ENCODE data around the gene ALDH1L2. TPM values are rescaled to one million over a fixed set of nuclear protein-coding genes. Genes with fewer than 3 reads are reported as not detected.
"Not testable (repeated sequence)": the region's sequence is repeated elsewhere in the genome, so short reads cannot be mapped to it uniquely, and the experiment has no call there.

Gene ALDH1L2
- 2.6 and 9.6 TPM in 2 replicates for total RNA-seq (2014; rRNA removed; shearing (Covaris generic))

DNA sequence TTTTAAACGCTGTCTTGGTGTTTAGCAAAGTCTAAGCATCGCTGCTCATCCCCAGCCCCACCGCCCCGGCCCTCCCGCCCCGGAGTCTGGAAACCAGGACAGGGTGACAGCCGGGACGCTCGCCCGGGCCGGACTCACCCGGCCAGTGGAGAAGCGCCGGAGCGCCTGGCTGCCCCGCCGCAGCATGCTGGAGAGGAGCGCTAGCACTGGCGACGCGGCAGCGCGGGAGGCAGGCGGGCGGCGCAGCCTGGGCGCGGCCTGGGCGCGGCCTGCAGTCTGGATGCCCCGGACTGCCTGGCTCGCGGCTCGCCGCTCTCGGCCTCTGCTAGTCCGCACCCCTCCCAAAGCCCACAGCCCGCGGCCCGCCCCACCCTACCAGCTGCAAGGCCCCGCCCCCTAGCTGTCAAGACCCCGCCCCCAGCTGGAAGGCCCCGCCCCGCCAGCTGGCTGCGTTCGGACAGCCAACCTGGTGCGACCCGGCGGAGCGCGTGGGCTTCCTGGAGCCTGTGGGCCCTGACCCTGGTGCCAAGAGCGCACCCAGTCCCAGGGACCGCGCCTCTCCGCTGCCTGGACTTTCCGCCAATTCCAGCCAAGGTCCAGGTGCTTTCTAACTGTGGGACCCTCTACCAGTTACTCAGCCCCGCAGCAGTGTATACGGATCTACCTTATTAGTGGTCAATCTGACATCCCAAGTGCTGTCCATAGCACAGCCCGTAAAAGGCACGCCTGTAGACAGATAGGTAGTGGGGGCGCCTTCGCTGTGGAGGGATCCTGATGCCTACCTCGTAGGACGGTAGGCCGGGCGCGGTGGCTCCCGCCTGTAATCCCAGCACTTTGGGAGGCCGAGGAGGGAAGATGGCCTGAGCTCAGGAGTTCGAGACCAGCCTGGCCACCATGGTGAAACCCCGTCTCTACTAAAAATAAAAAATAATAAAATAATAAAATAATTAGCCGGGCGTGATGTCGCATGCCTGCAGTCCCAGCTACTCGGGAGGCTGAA lies at the start of gene ALDH1L2:
Gene ALDH1L2, minus strand, starts transcription at position 208 of the 1,000 bp plus-strand sequence. Its CDS starts 22 bp downstream, at position 186.
- no peak for DNase-seq (ENCODE audit: low spot score)

DNA sequence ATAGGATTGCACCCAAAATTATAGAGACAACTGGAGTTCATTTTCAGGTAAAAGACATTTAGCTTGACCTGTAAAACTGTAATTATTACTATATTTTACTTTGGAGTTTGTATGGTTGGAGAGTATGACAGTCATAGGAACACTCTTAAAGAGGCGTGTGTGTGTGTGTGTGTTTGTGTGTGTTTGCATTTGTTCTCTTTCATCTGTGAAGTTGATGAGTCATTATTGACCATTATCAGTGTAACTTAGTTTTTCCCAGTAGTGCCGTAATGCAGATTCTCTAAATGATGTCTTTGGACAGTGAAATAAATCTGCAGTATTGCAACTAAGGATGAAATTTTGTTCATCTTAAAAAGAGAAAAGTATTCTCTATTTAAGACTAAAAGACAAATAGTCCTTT lies 36.3 kb upstream of the ALDH1L2 start:
- DNase-seq (ENCODE audit: low spot score): no peak

DNA sequence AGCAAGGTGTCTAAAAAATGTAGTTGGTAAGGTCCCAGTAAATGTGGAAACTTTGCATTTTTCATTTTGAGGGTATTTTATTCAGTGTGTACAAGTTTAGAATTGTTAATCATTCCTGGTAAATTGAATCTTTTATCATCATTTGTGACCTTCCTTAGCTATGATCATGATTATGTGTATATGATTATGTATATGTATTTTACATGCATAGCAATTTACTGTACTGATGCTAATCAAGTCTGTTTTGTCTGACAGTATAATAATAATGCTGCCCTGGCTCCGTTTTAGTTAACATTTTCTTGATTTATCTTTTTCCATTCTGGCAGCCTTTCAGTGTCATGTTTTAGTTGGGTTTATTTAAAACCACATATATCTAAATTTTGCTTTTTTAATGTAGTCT lies 32.7 kb upstream of the ALDH1L2 start:
- no peak for DNase-seq (ENCODE audit: low spot score)

GRCh38 chr12:105113094-105113493 lies 28.8 kb upstream of the ALDH1L2 start:
- DNase-seq (ENCODE audit: low spot score): no peak

DNA sequence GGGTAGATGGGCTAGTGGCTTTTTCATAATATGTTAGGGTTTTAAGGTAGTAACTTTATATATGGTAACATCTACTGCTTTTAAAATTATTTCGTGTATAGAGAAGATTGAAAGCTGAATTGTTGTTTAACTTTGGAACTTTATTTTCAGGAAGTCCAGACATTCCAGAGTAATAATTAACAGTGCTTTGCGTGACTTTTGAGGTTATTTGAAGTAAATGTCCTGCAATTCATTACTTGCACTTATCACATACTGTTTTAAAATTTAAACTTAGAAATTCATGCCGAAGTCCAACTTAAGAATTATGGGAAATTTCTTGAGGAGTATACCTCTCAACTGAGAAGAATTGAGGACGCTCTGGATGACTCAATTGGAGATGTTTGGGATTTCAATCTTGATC lies 26.6 kb upstream of the ALDH1L2 start:
- DNase-seq (ENCODE audit: low spot score): no peak

DNA sequence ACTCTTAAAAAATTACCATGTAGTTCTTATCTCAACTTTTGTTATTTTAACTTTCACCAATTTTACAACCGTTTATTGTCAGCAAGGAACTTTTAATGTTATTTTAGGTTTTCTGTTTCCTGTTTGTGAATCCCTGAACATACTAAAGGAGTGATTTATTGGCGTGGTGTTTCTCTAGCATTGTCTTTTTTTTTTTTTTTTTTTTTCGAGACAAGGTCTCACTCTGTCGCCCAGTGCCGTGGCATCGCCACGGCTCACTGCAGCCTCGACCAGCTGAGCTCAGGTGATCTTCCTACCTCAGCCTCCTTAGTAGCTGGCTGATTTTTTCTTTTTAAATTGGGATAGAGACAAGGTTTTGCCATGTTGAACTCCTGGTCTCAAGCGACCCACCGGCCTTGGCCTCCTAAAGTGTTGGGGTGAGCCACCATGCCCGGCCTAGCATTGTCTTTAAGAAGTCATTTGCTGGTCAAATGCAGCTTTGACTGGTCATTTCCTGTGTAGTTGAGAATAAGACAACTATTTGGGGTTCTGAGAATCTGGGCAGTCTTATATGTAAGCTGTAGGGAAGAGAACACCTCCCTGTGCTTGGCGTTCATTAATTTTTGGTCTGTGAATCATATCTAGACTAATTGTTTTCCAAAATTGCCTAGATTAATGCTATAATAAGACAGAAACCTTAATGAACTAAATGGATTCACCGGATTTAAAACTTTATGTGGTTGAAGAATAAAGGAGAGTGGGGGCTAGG lies 25.4 kb upstream of the ALDH1L2 start:
- DNase-seq (ENCODE audit: low spot score): peak; percentile 11

DNA sequence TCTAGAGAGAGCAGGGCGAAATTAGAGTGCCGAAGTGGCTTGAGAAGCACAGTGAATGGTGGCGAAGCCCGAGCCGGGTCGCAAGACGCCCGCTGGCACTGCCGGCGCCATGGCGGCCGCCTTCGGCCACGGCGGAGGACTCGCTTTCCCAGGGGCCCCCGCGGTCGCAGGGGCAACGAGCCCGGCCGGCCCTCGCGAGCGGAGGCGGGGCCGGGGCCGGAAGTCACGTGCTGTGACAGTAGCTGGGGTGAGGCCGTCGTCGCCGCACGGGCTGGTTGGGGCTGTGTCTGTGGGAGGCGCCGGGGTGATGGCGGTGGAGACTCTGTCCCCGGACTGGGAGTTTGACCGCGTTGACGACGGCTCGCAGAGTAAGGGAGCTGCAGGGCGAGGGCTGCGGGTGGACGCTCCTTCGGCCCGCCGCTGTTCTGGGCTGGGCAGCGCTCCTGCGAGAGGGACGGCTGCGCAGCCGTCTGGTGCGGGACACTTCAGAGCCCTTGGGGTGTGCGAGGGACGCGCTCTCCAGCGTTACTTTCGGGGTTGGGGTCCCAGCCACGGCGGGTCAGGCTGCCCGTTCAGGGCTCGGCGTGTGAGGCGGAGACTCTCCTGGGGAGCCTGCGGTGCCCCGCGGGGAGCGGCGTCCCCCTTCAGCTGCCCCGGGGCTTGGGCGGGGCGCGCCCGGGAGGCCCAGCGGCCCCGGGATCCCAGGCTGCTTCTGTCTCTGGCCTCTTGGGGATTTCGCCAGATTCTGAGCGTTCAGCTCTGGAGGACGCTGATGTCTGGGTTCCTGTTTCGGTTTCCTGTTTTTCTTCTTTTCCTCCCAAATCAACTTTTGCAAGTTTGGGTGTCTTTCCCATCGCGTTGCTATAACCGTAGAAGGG lies 23.5 kb upstream of the ALDH1L2 start, which contains the start of gene WASHC4:
Gene WASHC4, plus strand, starts transcription at position 238 of the 878 bp plus-strand sequence. Its CDS starts 70 bp downstream, at position 308.
- DNase-seq (ENCODE audit: low spot score): peak; percentile 88

- no peak for DNase-seq (ENCODE audit: low spot score)
Observed at GRCh38 chr12:105107171-105107493, 22.9 kb upstream of the ALDH1L2 start.

GRCh38 chr12:105106621-105107020 lies 22.4 kb upstream of the ALDH1L2 start:
- DNase-seq (ENCODE audit: low spot score): no peak

- no peak for DNase-seq (ENCODE audit: low spot score)
Observed at GRCh38 chr12:105104762-105105161, 20.5 kb upstream of the ALDH1L2 start.

DNA sequence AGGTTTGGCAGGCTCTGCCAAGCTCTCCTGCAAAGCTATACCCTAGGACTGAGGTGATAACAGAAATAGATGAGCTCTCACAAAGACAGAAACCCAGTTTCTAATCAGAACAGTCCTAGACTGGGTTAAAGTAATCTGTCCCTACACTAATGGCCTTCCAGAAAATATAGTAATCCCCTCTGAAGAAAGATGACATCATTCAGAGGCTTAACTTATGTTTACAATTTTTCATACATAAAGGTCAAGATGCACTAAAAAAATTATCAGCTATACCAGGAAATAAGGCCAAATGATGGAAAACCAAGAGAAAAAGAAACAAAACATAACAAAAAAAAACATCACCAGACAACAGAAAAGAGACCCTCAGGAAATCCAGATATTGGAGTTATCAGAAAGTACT lies 18.4 kb upstream of the ALDH1L2 start:
- DNase-seq (ENCODE audit: low spot score): no peak

- no peak for DNase-seq (ENCODE audit: low spot score)
Observed at GRCh38 chr12:105100998-105101397, 16.7 kb upstream of the ALDH1L2 start.

GRCh38 chr12:105100207-105100985 lies 16.1 kb upstream of the ALDH1L2 start:
- DNase-seq (ENCODE audit: low spot score): peak; percentile 59

GRCh38 chr12:105099356-105099755 lies 15.1 kb upstream of the ALDH1L2 start:
- no peak for DNase-seq (ENCODE audit: low spot score)

DNA sequence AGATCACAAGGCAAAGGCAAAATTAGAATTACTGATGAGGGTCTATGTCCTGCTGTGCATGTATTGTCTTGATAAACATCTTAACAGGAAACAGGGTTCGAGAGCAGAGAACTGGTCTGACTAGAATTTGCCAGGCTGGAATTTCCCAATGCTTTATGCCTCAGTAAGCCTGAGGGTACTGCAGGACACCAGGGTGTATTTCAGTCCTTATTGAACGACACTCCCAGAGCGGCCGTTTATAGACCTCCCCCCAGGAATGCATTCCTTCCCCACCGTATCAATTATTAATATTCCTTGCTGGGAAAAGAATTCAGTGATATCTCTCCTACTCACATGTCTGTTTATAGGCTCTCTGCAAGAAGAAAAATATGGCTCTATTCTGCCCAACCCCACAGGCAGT lies 11.1 kb upstream of the ALDH1L2 start:
- not testable (repeated sequence) for DNase-seq (ENCODE audit: low spot score)

- no peak for DNase-seq (ENCODE audit: low spot score)
Observed at GRCh38 chr12:105092336-105092735, 8.1 kb upstream of the ALDH1L2 start.

DNA sequence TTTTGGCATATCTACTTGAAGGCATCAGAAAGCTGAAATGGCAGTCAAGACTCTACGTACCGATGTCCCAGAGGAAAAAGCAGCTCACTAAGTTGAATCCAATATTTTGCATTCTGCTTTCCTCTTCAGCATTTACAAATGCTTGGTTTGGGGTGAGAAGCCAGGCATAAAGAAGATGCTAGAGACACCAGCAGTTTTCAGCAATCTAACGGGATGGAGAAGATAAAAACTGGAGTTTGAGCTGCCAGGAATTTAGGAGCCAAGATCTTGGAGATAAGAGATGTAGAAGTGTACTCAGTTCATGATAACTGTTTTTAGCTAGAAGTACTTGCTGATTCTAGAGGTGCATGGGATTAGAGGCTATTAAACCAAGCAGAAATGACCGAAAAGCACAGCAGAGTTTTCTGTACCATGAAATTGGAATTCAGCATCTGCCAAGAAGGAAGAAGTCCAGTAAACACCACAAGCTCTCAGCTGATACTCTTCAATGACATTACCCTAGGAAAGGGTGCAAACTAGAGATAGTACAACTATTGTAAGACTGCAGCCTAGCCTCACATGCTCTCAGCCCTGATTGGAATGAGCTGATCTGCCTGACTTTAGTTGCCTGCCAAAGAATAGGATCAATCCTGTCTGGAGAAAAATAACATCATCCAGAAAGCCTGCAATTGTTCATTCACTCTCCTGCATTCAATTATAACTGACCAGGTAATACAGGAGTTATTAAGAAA lies 7.4 kb upstream of the ALDH1L2 start:
- no peak for DNase-seq (ENCODE audit: low spot score)

DNA sequence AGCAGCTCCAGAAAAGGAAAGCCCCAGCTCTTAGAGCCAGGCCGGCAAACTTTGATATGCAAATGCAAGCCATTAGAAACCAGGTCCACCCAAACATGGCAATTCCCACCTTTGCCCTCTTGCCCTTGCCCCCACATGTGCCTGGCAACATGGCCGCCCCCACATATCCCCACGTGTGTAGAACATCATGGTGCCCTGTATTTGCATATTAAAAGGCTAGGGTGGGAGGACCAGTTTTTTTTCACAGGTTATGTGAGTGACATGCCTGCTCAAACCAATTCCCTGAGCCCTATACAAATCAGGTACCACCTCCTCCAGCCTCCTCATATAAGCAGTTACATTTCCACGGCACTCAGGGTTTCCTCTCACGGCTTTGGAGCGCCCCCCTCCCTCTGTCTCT lies 6.1 kb upstream of the ALDH1L2 start:
- no peak for DNase-seq (ENCODE audit: low spot score)

GRCh38 chr12:105089817-105090216 lies 5.6 kb upstream of the ALDH1L2 start:
- no peak for DNase-seq (ENCODE audit: low spot score)

GRCh38 chr12:105085501-105085900 lies 1.2 kb upstream of the ALDH1L2 start:
- no peak for DNase-seq (ENCODE audit: low spot score)

Measured in H4 (cell line).